Neural crest cell (in vitro differentiated cells): ENCODE data around the gene PKM. TPM values are rescaled to one million over a fixed set of nuclear protein-coding genes. Genes with fewer than 3 reads are reported as not detected.

Experiments
- DNase-seq: peaks from one replicate; pipeline ENCODE4 v3.0.0; 2021; ENCODE audit warnings: low read depth, mixed read lengths, low spot score
- H3K27ac Mint-ChIP-seq: one replicate; pipeline ENCODE4 v1.8.0; 2021; ENCODE audit warnings: mild to moderate bottlenecking, mixed read lengths; ENCODE audit not compliant: unreplicated experiment
- H3K27me3 Mint-ChIP-seq: 2 replicates; pipeline ENCODE4 v1.8.0; 2021; ENCODE audit warnings: low read depth, mild to moderate bottlenecking, mixed read lengths
- H3K36me3 Mint-ChIP-seq: 2 replicates; pipeline ENCODE4 v1.8.0; 2021; ENCODE audit warnings: low read depth, mild to moderate bottlenecking, mixed read lengths
- H3K4me1 Mint-ChIP-seq: 2 replicates; pipeline ENCODE4 v1.8.0; 2021; ENCODE audit warnings: mixed read lengths
- H3K4me3 Mint-ChIP-seq: one replicate; pipeline ENCODE4 v1.8.0; 2021; ENCODE audit warnings: mild to moderate bottlenecking, mixed read lengths
- H3K9me3 Mint-ChIP-seq: 2 replicates; pipeline ENCODE4 v1.8.0; 2021; ENCODE audit warnings: mixed read lengths
- CTCF ChIP-seq: fragments of 200-600 bp; sonication (generic); conservative IDR thresholded peaks from 2 replicates; pipeline ENCODE4 v1.5.0; 2021; ENCODE audit warnings: antibody characterized with exemption, mild to moderate bottlenecking
- total RNA-seq: library from RNA; stranded (reverse); gene quantifications from 2 replicates; pipeline ENCODE4 v1.2.1, GENCODE V29; 2021

The PKM gene
- total RNA-seq, 1 donor from 2014 or later = 905 TPM

DNA sequence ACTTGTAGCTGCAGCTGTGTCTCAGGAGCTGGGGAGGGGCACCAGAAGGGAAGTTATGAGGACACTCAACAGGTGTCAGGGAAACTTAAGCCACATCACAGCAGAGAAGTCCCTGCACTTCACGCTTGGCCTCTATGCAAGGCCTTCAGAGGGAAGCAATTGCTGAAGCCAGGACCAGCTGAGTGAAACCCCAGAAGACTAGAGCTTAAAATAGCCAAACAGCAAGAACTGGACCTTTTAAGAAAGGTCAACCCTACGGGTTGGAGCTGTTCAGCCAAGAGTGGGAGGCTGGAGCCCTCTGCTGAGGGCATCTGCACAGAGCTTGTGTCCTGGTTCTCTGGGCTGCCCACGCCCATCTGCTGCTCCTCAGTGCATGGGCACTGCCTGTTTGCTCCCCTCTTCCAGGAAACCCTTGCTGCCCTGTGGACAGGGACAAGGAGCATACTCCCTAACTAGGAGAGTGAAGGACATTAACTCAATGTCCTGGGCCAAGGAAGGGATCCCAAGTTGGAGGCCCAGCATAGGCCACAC is 29.5 kb downstream of the PKM start:
- no peak for DNase-seq
- H3K36me3 Mint-ChIP-seq = peaks cover 26% of the 10 kb centered on the region
- H3K4me3 Mint-ChIP-seq = no peak overlapping the region
- no peak for TF ChIP-seq CTCF
- peaks cover 9% of the 10 kb centered on the region for H3K4me1 Mint-ChIP-seq
- no peak overlapping the region for H3K27ac Mint-ChIP-seq
- H3K27me3 Mint-ChIP-seq = peaks cover 33% of the 10 kb centered on the region
- H3K9me3 Mint-ChIP-seq = no peaks in the 10 kb centered on the region

DNA sequence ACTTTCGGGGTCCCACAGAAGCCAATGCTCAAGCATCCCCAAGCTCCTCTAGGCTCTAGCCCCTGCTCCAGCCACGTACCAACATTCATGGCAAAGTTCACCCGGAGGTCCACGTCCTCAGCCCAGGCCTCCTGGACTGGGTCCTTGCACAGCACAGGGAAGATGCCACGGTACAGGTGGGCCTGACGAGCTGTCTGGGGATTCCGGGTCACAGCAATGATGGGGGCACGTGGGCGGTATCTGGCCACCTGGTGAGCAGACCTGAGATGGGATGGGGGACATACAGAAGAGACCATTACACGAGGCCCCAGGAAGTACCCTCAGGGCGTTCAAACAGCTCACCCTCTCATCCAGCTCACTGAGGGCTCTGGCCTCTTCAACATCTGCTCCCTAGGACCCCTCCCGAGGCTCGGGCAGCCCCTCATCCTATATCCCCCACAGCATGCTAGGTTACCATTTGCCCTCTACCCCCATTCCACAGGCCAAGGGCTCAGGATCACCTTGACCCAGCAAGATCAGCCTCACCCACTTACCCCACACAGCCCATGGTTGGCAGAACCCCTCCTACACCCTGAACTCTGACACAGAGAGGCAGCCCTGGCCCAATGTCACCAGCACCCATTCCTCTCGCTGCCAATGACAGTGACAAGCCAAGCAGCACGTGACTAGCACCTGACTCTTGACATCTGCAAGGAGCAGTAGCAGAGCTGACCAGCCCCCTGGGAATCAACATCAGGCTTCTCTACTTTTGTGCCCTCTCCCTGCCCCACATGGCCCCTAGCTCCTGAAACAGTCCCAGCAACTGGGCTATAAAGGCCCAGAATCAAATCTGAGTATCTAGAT is 30.4 kb downstream of the PKM start:
- no peak for TF ChIP-seq CTCF
- Mint-ChIP-seq H3K9me3 (no peaks in the 10 kb centered on the region), H3K27ac (no peak overlapping the region), H3K36me3 (peaks cover 26% of the 10 kb centered on the region), H3K27me3 (peaks cover 42% of the 10 kb centered on the region), H3K4me1 (peaks cover 9% of the 10 kb centered on the region), H3K4me3 (no peak overlapping the region)
- DNase-seq = no peak

- Mint-ChIP-seq H3K36me3 (peaks cover 26% of the 10 kb centered on the region), H3K27ac (no peak overlapping the region), H3K9me3 (no peaks in the 10 kb centered on the region), H3K4me3 (peak overlapping the region; percentile 51), H3K27me3 (peaks cover 50% of the 10 kb centered on the region), H3K4me1 (peaks cover 9% of the 10 kb centered on the region)
- peak; percentile 67 for DNase-seq
- peak; percentile 84 for TF ChIP-seq CTCF
These were observed 31.2 kb downstream of the PKM start for GRCh38 chr15:72199721-72200212.

DNA sequence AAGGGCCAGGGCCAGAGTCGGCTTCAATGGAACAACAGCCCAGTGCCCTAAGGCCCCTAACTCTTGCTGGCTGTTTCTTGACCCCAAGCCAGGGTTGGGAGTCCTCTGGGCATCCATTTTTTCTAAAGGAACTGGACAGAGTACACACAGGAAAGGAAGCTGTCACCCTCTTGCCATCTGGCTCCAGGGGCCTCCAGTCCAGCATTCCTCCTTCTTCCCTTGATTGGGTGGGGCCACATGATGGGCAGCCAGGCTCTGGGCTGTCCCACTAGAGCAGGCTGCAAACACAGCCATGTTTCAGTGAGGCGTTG is 31.8 kb downstream of the PKM start:
- H3K36me3 Mint-ChIP-seq = peaks cover 24% of the 10 kb centered on the region
- H3K4me1 Mint-ChIP-seq = peaks cover 9% of the 10 kb centered on the region
- H3K27ac Mint-ChIP-seq = no peak overlapping the region
- no peak overlapping the region for H3K4me3 Mint-ChIP-seq
- no peak for TF ChIP-seq CTCF
- peaks cover 53% of the 10 kb centered on the region for H3K27me3 Mint-ChIP-seq
- no peak for DNase-seq
- no peaks in the 10 kb centered on the region for H3K9me3 Mint-ChIP-seq

DNA sequence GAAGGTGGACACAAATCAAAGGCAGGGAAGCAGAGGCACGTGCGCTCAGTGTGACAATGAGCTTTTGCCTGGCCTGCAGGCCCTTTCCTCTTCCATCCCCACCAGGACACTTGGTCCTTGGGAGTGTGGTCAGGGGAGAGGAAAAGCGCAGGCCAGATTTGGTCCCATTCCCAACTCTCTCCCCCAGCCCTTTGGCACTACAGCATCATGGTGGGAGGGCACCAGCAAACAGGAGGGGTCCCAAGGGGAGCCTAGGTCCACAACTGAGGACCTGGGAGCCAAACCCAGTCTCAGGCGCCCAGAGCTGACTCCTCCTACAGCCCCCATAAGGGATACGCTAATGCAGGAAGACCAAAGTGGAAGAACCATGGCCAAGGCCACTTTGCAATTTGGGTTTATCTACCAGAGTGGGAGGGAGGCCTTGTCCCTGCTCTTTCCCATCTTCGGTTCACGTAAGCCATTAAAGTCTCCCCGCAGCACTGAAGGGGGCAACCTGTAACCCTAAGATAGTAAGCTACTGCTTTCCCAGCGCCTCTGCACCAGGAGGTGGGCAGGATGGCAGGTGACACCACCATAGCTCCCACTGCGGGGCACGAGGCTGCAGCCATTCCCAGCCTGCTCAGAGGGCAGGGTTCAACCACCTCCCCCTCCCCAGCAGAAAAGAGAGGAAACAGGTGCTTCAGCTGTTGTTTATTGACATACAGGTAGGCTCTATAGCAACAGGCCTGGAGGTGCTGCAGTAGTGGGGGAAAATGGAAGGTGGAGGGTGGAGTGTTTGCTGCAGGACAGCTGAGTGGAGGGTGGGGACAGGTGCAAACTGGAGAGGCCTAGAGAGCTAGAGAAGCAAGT is 32.4 kb downstream of the PKM start:
- H3K27ac Mint-ChIP-seq = no peak overlapping the region
- H3K36me3 Mint-ChIP-seq = peaks cover 24% of the 10 kb centered on the region
- peaks cover 9% of the 10 kb centered on the region for H3K4me1 Mint-ChIP-seq
- H3K4me3 Mint-ChIP-seq = peak overlapping the region; percentile 85
- no peak for DNase-seq
- no peak for TF ChIP-seq CTCF
- H3K9me3 Mint-ChIP-seq = no peaks in the 10 kb centered on the region
- H3K27me3 Mint-ChIP-seq = peaks cover 59% of the 10 kb centered on the region
